T-helper 22 cell (primary cell): ENCODE measurements around the gene NDUFB10.
A peak's percentile ranks its signal among the peaks of the same experiment; 100 is the strongest.
"Not testable (repeated sequence)": the region's sequence is repeated elsewhere in the genome, so short reads cannot be mapped to it uniquely, and the experiment has no call there.

ENCODE experiments used
- DNase-seq: peaks from one replicate; pipeline ENCODE4 v3.0.0-alpha.2; 2020; ENCODE audit warnings: low read depth

NDUFB10 gene

GRCh38 chr16:1924095-1924494 lies 35.2 kb upstream of the NDUFB10 start:
- DNase-seq, result no peak

GRCh38 chr16:1926271-1926670 lies 33.1 kb upstream of the NDUFB10 start:
- no peak for DNase-seq

GRCh38 chr16:1929105-1929504 lies 30.2 kb upstream of the NDUFB10 start:
- no peak for DNase-seq

- DNase-seq, result peak; percentile 76
Measured at GRCh38 chr16:1929578-1930337, 29.6 kb upstream of the NDUFB10 start.

GRCh38 chr16:1930338-1930720 lies 29.0 kb upstream of the NDUFB10 start:
- DNase-seq, result no peak

- no peak for DNase-seq
Measured at GRCh38 chr16:1932050-1933028, 27.0 kb upstream of the NDUFB10 start.

- DNase-seq, result no peak
Measured at GRCh38 chr16:1933097-1933661, 26.2 kb upstream of the NDUFB10 start.

- no peak for DNase-seq
Measured at GRCh38 chr16:1936945-1937479, 22.3 kb upstream of the NDUFB10 start.

GRCh38 chr16:1938316-1938715 lies 21.0 kb upstream of the NDUFB10 start:
- DNase-seq, result no peak

- no peak for DNase-seq
Measured at GRCh38 chr16:1938910-1939309, 20.4 kb upstream of the NDUFB10 start.

GRCh38 chr16:1939833-1940232 lies 19.5 kb upstream of the NDUFB10 start:
- DNase-seq, result not testable (repeated sequence)

GRCh38 chr16:1940273-1941161 lies 18.8 kb upstream of the NDUFB10 start:
- no peak for DNase-seq

- DNase-seq, result no peak
Measured at GRCh38 chr16:1941162-1942046, 17.9 kb upstream of the NDUFB10 start.

- DNase-seq, result no peak
Measured at GRCh38 chr16:1942047-1942809, 17.1 kb upstream of the NDUFB10 start.

GRCh38 chr16:1942810-1943726 lies 16.3 kb upstream of the NDUFB10 start, which contains the start of gene MSRB1:
TSS of gene MSRB1 (minus strand) at chr16:1943199. CDS start at chr16:1943156, 43 bp downstream.
- DNase-seq, result peak; percentile 99

- no peak for DNase-seq
Measured at GRCh38 chr16:1944612-1945199, 14.6 kb upstream of the NDUFB10 start.

- DNase-seq, result no peak
Measured at GRCh38 chr16:1945559-1946391, 13.6 kb upstream of the NDUFB10 start.
